Endodermal cell (in vitro differentiated cells): ENCODE measurements around the gene FGF18. TPM values are rescaled to one million over a fixed set of nuclear protein-coding genes. Genes with fewer than 3 reads are reported as not detected.
"Not testable (repeated sequence)": the region's sequence is repeated elsewhere in the genome, so short reads cannot be mapped to it uniquely, and the experiment has no call there.

Source experiments
- DNase-seq: peaks from one replicate; pipeline ENCODE4 v3.0.0-alpha.2; 2017
- H3K27ac ChIP-seq: 2 replicates; pipeline ENCODE4 v1.5.1; 2013; ENCODE audit warnings: mild to moderate bottlenecking, low read depth, low read length, moderate library complexity
- H3K27me3 ChIP-seq: 2 replicates; pipeline ENCODE4 v1.6.1; 2013; ENCODE audit warnings: mild to moderate bottlenecking, low read length, moderate library complexity; ENCODE audit not compliant: insufficient read depth, control insufficient read depth, poor library complexity, severe bottlenecking
- H3K36me3 ChIP-seq: 2 replicates; pipeline ENCODE4 v1.7.0; 2013; ENCODE audit warnings: mild to moderate bottlenecking, low read length, moderate library complexity; ENCODE audit not compliant: control insufficient read depth, insufficient read depth
- H3K4me1 ChIP-seq: one replicate; pipeline ENCODE4 v1.7.0; 2013; ENCODE audit warnings: low read length; ENCODE audit not compliant: control insufficient read depth, insufficient read depth
- H3K4me3 ChIP-seq: 2 replicates; pipeline ENCODE4 v1.5.1; 2013; ENCODE audit warnings: mild to moderate bottlenecking, low read length, moderate library complexity
- H3K9ac ChIP-seq: 2 replicates; pipeline ENCODE4 v1.6.1; 2013; ENCODE audit warnings: mild to moderate bottlenecking, low read length, moderate library complexity; ENCODE audit not compliant: poor library complexity, severe bottlenecking; ENCODE audit errors: extremely low read depth
- H3K9me3 ChIP-seq: 2 replicates; pipeline ENCODE4 v1.6.1; 2013; ENCODE audit warnings: mild to moderate bottlenecking, low read length, moderate library complexity; ENCODE audit not compliant: control insufficient read depth
- H3K27ac Mint-ChIP-seq: 2 replicates; pipeline ENCODE4 v1.8.0; 2020; ENCODE audit warnings: mixed read lengths
- H3K27me3 Mint-ChIP-seq: 2 replicates; pipeline ENCODE4 v1.8.0; 2021; ENCODE audit warnings: mild to moderate bottlenecking, mixed read lengths; ENCODE audit not compliant: insufficient read depth
- H3K36me3 Mint-ChIP-seq: 2 replicates; pipeline ENCODE4 v1.8.0; 2020; ENCODE audit warnings: low read depth, mixed read lengths
- H3K4me1 Mint-ChIP-seq: 2 replicates; pipeline ENCODE4 v1.8.0; 2020; ENCODE audit warnings: mixed read lengths
- H3K4me3 Mint-ChIP-seq: 2 replicates; pipeline ENCODE4 v1.8.0; 2020; ENCODE audit warnings: mild to moderate bottlenecking, moderate library complexity, mixed read lengths
- H3K9me3 Mint-ChIP-seq: 2 replicates; pipeline ENCODE4 v1.8.0; 2020; ENCODE audit warnings: mild to moderate bottlenecking, mixed read lengths
- CTCF ChIP-seq: fragments of 200-600 bp; sonication (generic); conservative IDR thresholded peaks from 2 replicates; pipeline ENCODE4 v1.5.0; 2021; ENCODE audit warnings: antibody characterized with exemption, mild to moderate bottlenecking
- whole genome bisulfite sequencing, 2 experiments: methylation state at CpG; one replicate each; pipeline versions ENCODE4 v1.1.5 to v1.1.7; 2013; ENCODE audit warnings: missing lambda C conversion rate in 2 of 2, mixed read lengths in 1 of 2; ENCODE audit not compliant: insufficient coverage in 1 of 2, insufficient read length in 1 of 2; 5-methylcytosine and 5-hydroxymethylcytosine counted together
- total RNA-seq, 2 donors: library from RNA; stranded (reverse); fragmentation: NEBNext Ultra II Directional in 1 of 2; extraction: Animal tissue kit (Norgen Biotek cat#: 25700) in 1 of 2; gene quantifications; 2 replicates in 1 of 2; 3 replicates in 1 of 2; pipeline ENCODE4 v1.2.1, GENCODE V29; 2021

Gene FGF18
- total RNA-seq, 2 donors from 2014 or later: 0.44 to 0.57 TPM

GRCh38 chr5:171496456-171496855 lies 77.0 kb downstream of the FGF18 start:
- Mint-ChIP-seq H3K27me3 (no peaks in the 10 kb centered on the region), H3K27ac (no peak overlapping the region), H3K4me3 (no peak overlapping the region), H3K4me1 (peaks cover 15% of the 10 kb centered on the region), H3K36me3 (no peaks in the 10 kb centered on the region), H3K9me3 (no peaks in the 10 kb centered on the region)
- Histone ChIP-seq H3K27ac (no peak overlapping the region), H3K9me3 (no peaks in the 10 kb centered on the region), H3K4me1 (peaks cover 6% of the 10 kb centered on the region), H3K4me3 (no peak overlapping the region), H3K27me3 (no peaks in the 10 kb centered on the region), H3K36me3 (no peaks in the 10 kb centered on the region), H3K9ac (no peak overlapping the region)
- no peak for TF ChIP-seq CTCF
- no peak for DNase-seq
- WGBS, 2 experiments: 93 to 100% methylated on average over 1 to 3 of the region's 3 CpGs

GRCh38 chr5:171497494-171497893 lies 78.0 kb downstream of the FGF18 start:
- H3K4me3 Mint-ChIP-seq, H3K27me3 Mint-ChIP-seq, H3K4me1 ChIP-seq, H3K9me3 Mint-ChIP-seq, H3K27ac ChIP-seq, H3K9ac ChIP-seq, H3K27ac Mint-ChIP-seq, DNase-seq, H3K27me3 ChIP-seq, H3K9me3 ChIP-seq, H3K36me3 Mint-ChIP-seq, H3K36me3 ChIP-seq, H3K4me3 ChIP-seq: not testable (repeated sequence)
- peaks cover 15% of the 10 kb centered on the region for H3K4me1 Mint-ChIP-seq
- 99 to 100% methylated on average over 1 to 4 of the region's 4 CpGs for WGBS, 2 experiments

- Mint-ChIP-seq H3K4me1 (peaks cover 15% of the 10 kb centered on the region), H3K27ac (no peak overlapping the region), H3K9me3 (no peaks in the 10 kb centered on the region), H3K27me3 (no peaks in the 10 kb centered on the region), H3K36me3 (no peaks in the 10 kb centered on the region), H3K4me3 (no peak overlapping the region)
- Histone ChIP-seq H3K27me3 (no peaks in the 10 kb centered on the region), H3K9me3 (no peaks in the 10 kb centered on the region), H3K4me3 (no peak overlapping the region), H3K4me1 (peaks cover 6% of the 10 kb centered on the region), H3K36me3 (no peaks in the 10 kb centered on the region), H3K27ac (no peak overlapping the region), H3K9ac (no peak overlapping the region)
- no peak for TF ChIP-seq CTCF
- WGBS, 2 experiments: 88% methylated on average over 1 to 6 of the region's 6 CpGs
- DNase-seq: no peak
These were observed 78.7 kb downstream of the FGF18 start for GRCh38 chr5:171498166-171498565.

- Histone ChIP-seq H3K27ac (no peak overlapping the region), H3K4me3 (no peak overlapping the region), H3K36me3 (no peaks in the 10 kb centered on the region), H3K9ac (no peak overlapping the region), H3K4me1 (peaks cover 2% of the 10 kb centered on the region), H3K27me3 (no peaks in the 10 kb centered on the region), H3K9me3 (no peaks in the 10 kb centered on the region)
- no peaks in the 10 kb centered on the region for H3K27me3 Mint-ChIP-seq
- peaks cover 7% of the 10 kb centered on the region for H3K4me1 Mint-ChIP-seq
- no peaks in the 10 kb centered on the region for H3K36me3 Mint-ChIP-seq
- H3K4me3 Mint-ChIP-seq: no peak overlapping the region
- H3K9me3 Mint-ChIP-seq: no peaks in the 10 kb centered on the region
- H3K27ac Mint-ChIP-seq: no peak overlapping the region
- DNase-seq: no peak
- WGBS, 2 experiments: 95 to 98% methylated on average over 4 of the region's 4 CpGs
- TF ChIP-seq CTCF: no peak
These were observed 80.2 kb downstream of the FGF18 start for GRCh38 chr5:171499611-171500010.
